HL-60 (cell line): ENCODE data around the gene EYS.

ENCODE experiments used
- DNase-seq, 2 experiments: peaks; one replicate each; pipeline ENCODE4 v3.0.0-alpha.2; 2010 to 2020; ENCODE audit warnings: low read depth in 1 of 2, low spot score in 1 of 2
- H3K27ac ChIP-seq: fragments of 250-450 bp; sonication (Bioruptor Pico); replicated peaks from 2 replicates; pipeline ENCODE4 v1.5.1; 2020; ENCODE audit warnings: mild to moderate bottlenecking, moderate library complexity
- H3K27me3 ChIP-seq: fragments of 250-450 bp; sonication (Bioruptor Pico); 2 replicates; pipeline ENCODE4 v1.5.1; 2021; ENCODE audit warnings: mild to moderate bottlenecking, moderate library complexity; ENCODE audit not compliant: insufficient read depth, poor library complexity, severe bottlenecking
- H3K4me3 ChIP-seq: replicated peaks from 2 replicates; pipeline ENCODE4 v1.5.1; 2011; ENCODE audit warnings: mild to moderate bottlenecking, control low read depth, low read length; ENCODE audit not compliant: insufficient read depth
- GABPA ChIP-seq: IDR thresholded peaks from 2 replicates; pipeline ENCODE4 v1.6.1; 2012; ENCODE audit warnings: low read depth
- POLR2AphosphoS5 ChIP-seq: IDR thresholded peaks from 2 replicates; pipeline ENCODE4 v1.6.1; 2012; ENCODE audit warnings: low read depth
- SPI1 ChIP-seq: IDR thresholded peaks from 2 replicates; pipeline ENCODE4 v1.6.1; 2012; ENCODE audit warnings: low read depth, mild to moderate bottlenecking, borderline replicate concordance
- TF ChIP-seq, protein P1 (sequence below): IDR thresholded peaks from 2 replicates; pipeline ENCODE4 v1.6.1; 2012; ENCODE audit warnings: low read depth; ENCODE audit not compliant: insufficient replicate concordance
- TF ChIP-seq, protein P2 (sequence below): IDR thresholded peaks from one replicate; pipeline ENCODE4 v1.5.1; 2011; ENCODE audit warnings: low read length, control low read depth, inconsistent platforms; ENCODE audit not compliant: insufficient read depth

EYS gene

DNA sequence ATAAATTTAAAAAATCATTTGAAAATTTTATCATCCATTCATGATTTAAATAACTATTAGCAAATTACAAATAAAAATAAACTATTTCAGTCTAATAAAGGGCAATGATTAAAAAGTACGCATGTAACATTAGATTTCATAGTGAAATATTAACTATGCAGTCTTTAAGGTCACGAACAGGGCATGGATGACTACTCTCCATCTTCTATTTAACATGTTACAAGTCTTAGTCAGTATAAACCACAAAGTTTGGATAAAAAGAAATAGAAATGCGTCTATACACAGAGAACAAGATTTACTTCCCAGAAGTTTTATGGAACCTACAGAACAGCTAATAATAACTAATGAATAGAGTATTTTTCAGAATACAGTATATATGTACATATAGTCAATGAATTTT is 1016.0 kb downstream of the EYS start:
- H3K4me3 ChIP-seq, result no peak overlapping the region
- H3K27me3 ChIP-seq, result no peaks in the 10 kb centered on the region
- H3K27ac ChIP-seq, result no peak overlapping the region
- no peak for DNase-seq
- TF ChIP-seq GABPA (no peak), POLR2AphosphoS5 (no peak), SPI1 (no peak)
- TF ChIP-seq, protein P1, sequence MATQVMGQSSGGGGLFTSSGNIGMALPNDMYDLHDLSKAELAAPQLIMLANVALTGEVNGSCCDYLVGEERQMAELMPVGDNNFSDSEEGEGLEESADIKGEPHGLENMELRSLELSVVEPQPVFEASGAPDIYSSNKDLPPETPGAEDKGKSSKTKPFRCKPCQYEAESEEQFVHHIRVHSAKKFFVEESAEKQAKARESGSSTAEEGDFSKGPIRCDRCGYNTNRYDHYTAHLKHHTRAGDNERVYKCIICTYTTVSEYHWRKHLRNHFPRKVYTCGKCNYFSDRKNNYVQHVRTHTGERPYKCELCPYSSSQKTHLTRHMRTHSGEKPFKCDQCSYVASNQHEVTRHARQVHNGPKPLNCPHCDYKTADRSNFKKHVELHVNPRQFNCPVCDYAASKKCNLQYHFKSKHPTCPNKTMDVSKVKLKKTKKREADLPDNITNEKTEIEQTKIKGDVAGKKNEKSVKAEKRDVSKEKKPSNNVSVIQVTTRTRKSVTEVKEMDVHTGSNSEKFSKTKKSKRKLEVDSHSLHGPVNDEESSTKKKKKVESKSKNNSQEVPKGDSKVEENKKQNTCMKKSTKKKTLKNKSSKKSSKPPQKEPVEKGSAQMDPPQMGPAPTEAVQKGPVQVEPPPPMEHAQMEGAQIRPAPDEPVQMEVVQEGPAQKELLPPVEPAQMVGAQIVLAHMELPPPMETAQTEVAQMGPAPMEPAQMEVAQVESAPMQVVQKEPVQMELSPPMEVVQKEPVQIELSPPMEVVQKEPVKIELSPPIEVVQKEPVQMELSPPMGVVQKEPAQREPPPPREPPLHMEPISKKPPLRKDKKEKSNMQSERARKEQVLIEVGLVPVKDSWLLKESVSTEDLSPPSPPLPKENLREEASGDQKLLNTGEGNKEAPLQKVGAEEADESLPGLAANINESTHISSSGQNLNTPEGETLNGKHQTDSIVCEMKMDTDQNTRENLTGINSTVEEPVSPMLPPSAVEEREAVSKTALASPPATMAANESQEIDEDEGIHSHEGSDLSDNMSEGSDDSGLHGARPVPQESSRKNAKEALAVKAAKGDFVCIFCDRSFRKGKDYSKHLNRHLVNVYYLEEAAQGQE, result no peak
- TF ChIP-seq, protein P2, sequence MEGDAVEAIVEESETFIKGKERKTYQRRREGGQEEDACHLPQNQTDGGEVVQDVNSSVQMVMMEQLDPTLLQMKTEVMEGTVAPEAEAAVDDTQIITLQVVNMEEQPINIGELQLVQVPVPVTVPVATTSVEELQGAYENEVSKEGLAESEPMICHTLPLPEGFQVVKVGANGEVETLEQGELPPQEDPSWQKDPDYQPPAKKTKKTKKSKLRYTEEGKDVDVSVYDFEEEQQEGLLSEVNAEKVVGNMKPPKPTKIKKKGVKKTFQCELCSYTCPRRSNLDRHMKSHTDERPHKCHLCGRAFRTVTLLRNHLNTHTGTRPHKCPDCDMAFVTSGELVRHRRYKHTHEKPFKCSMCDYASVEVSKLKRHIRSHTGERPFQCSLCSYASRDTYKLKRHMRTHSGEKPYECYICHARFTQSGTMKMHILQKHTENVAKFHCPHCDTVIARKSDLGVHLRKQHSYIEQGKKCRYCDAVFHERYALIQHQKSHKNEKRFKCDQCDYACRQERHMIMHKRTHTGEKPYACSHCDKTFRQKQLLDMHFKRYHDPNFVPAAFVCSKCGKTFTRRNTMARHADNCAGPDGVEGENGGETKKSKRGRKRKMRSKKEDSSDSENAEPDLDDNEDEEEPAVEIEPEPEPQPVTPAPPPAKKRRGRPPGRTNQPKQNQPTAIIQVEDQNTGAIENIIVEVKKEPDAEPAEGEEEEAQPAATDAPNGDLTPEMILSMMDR, result no peak

DNA sequence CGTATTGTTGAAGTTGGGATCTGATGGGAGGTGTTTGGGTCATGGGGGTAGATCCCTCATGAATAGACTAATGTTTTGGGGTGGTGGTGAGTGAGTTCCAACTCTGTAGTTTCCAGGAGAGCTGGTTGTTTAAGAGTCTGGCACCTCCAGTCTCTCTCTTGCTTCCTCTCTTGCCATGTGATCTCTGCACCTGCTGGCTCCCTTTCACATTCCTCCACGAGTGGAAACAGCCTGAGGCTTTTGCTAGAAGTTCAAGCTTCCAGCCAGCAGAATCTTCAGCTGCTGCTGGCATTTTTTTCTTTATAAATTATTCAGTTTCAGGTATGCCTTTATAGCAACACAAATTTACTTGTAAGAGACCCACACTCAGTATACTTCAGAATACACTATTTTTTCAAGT is 1021.6 kb downstream of the EYS start:
- no peak overlapping the region for H3K27ac ChIP-seq
- DNase-seq, result no peak
- TF ChIP-seq GABPA, result no peak
- no peak for TF ChIP-seq POLR2AphosphoS5
- no peak for TF ChIP-seq SPI1
- TF ChIP-seq, protein P2, result no peak
- TF ChIP-seq, protein P1, result no peak
- H3K4me3 ChIP-seq, result no peak overlapping the region
- H3K27me3 ChIP-seq, result no peaks in the 10 kb centered on the region

DNA sequence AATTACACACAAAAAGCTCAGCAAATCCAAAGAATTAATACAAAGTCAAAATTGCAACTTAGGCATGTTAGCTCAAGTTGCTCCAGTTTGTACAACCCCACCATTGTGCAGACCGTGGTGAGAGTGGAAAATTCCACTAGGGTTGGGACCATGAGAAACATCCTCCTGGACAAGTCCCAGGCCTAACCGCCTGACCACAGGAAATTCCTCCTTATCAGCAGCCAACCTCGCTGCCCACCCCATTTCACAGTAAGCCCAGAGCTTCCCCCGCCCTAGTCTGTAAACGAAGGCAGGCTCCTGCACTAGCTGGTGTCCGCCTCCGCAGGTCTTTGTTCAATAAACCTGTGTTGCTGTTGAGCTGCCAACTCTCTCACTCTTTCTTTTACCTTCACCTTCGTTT is 1023.3 kb downstream of the EYS start:
- TF ChIP-seq POLR2AphosphoS5 (no peak), GABPA (no peak), SPI1 (no peak)
- TF ChIP-seq, protein P2, result no peak
- TF ChIP-seq, protein P1, result no peak
- Histone ChIP-seq H3K27me3 (no peaks in the 10 kb centered on the region), H3K4me3 (no peak overlapping the region), H3K27ac (no peak overlapping the region)
- DNase-seq, result no peak
